GM21423 (cell line): ENCODE data around the gene ACSM5.
"Not testable (repeated sequence)": the region's sequence is repeated elsewhere in the genome, so short reads cannot be mapped to it uniquely, and the experiment has no call there.

Source experiments
- ATAC-seq: cut with Tn5 transposase; IDR thresholded peaks from one replicate; pipeline ENCODE4 v1.9.1; 2021; ENCODE audit warnings: mild to moderate bottlenecking, moderate library complexity; ENCODE audit not compliant: unreplicated experiment

The ACSM5 gene

GRCh38 chr16:20398603-20399002 is 10.7 kb upstream of the ACSM5 start:
- ATAC-seq = no peak

- no peak for ATAC-seq
These were observed 10.1 kb upstream of the ACSM5 start for GRCh38 chr16:20399185-20399584.

GRCh38 chr16:20401066-20401465 is 8.3 kb upstream of the ACSM5 start:
- no peak for ATAC-seq

GRCh38 chr16:20401475-20402016 is 7.8 kb upstream of the ACSM5 start:
- ATAC-seq = no peak

GRCh38 chr16:20402651-20403050 is 6.7 kb upstream of the ACSM5 start:
- no peak for ATAC-seq

GRCh38 chr16:20404637-20405036 is 4.7 kb upstream of the ACSM5 start, which contains the start of gene PDILT:
PDILT (minus strand) TSS chr16:20404737; CDS start chr16:20399300, 5,437 bp downstream.
- ATAC-seq = no peak

GRCh38 chr16:20410121-20410723 is 888 bp downstream of the ACSM5 start:
- ATAC-seq = no peak

GRCh38 chr16:20411055-20411454 is 1.7 kb downstream of the ACSM5 start:
- ATAC-seq = no peak

- no peak for ATAC-seq
These were observed 6.2 kb downstream of the ACSM5 start for GRCh38 chr16:20415541-20415940.

- ATAC-seq = not testable (repeated sequence)
These were observed 9.8 kb downstream of the ACSM5 start for GRCh38 chr16:20419093-20419492.

- ATAC-seq = not testable (repeated sequence)
These were observed 12.4 kb downstream of the ACSM5 start for GRCh38 chr16:20421748-20422147.

GRCh38 chr16:20423772-20424128 is 14.4 kb downstream of the ACSM5 start:
- not testable (repeated sequence) for ATAC-seq

GRCh38 chr16:20424129-20424866 is 15.0 kb downstream of the ACSM5 start:
- ATAC-seq = no peak

GRCh38 chr16:20427401-20427797 is 18.1 kb downstream of the ACSM5 start:
- ATAC-seq = not testable (repeated sequence)

GRCh38 chr16:20429499-20429898 is 20.2 kb downstream of the ACSM5 start:
- not testable (repeated sequence) for ATAC-seq

- not testable (repeated sequence) for ATAC-seq
These were observed 21.1 kb downstream of the ACSM5 start for GRCh38 chr16:20430480-20430879.

GRCh38 chr16:20430948-20431347 is 21.6 kb downstream of the ACSM5 start:
- no peak for ATAC-seq

- ATAC-seq = not testable (repeated sequence)
These were observed 29.6 kb downstream of the ACSM5 start for GRCh38 chr16:20438950-20439349.

- not testable (repeated sequence) for ATAC-seq
These were observed 30.5 kb downstream of the ACSM5 start for GRCh38 chr16:20439820-20440231.

GRCh38 chr16:20440731-20441130 is 31.4 kb downstream of the ACSM5 start:
- ATAC-seq = not testable (repeated sequence)

- ATAC-seq = no peak
These were observed 31.9 kb downstream of the ACSM5 start for GRCh38 chr16:20441191-20441590.

- ATAC-seq = not testable (repeated sequence)
These were observed 32.5 kb downstream of the ACSM5 start for GRCh38 chr16:20441859-20442258.
